Peyer's patch (tissue), 4 donors: Measurements from ENCODE around the gene SFXN1. TPM values are rescaled to one million over a fixed set of nuclear protein-coding genes. Genes with fewer than 3 reads are reported as not detected.

Experiments
- DNase-seq, 3 donors: peaks; one replicate each; pipeline ENCODE4 v3.0.0-alpha.2; 2017 to 2019
- H3K27ac ChIP-seq, 4 donors: fragments of 200-600 bp; sonication (generic); one replicate each; pipeline ENCODE4 v1.5.1; 2016 to 2019
- H3K27me3 ChIP-seq, 2 donors: fragments of 200-600 bp; sonication (generic); one replicate each; pipeline ENCODE4 v1.5.1; 2019
- H3K36me3 ChIP-seq, 3 donors: fragments of 200-600 bp; sonication (generic); one replicate each; pipeline ENCODE4 v1.5.1; 2016 to 2019
- H3K4me1 ChIP-seq, 4 donors: fragments of 200-600 bp; sonication (generic); one replicate each; pipeline ENCODE4 v1.5.1; 2016 to 2019
- H3K4me3 ChIP-seq, 4 donors: fragments of 200-600 bp; sonication (generic); 1 replicate in 3 of 4; 2 replicates in 1 of 4; pipeline ENCODE4 v1.5.1; 2016 to 2019; ENCODE audit warnings: mild to moderate bottlenecking in 1 of 4
- H3K9me3 ChIP-seq, 4 donors: fragments of 200-600 bp; sonication (generic); one replicate each; pipeline ENCODE4 v1.5.1; 2016 to 2019; ENCODE audit warnings: mild to moderate bottlenecking in 1 of 4
- CTCF ChIP-seq, 6 experiments: fragments of 450-650 bp in 4 of 6; fragments of 200-600 bp in 2 of 6; sonication (generic) in 1 of 6; IDR thresholded peaks; one replicate each; pipeline ENCODE4 v1.5.1; 2017 to 2019; ENCODE audit warnings: antibody characterized with exemption in 6 of 6, mild to moderate bottlenecking in 3 of 6, moderate library complexity in 1 of 6
- POLR2A ChIP-seq, 2 donors: fragments of 450-650 bp; IDR thresholded peaks; one replicate each; pipeline ENCODE4 v1.5.1; 2017; ENCODE audit warnings: antibody characterized with exemption in 2 of 2, mild to moderate bottlenecking in 2 of 2, moderate library complexity in 2 of 2
- total RNA-seq, 4 donors: library from RNA; depleted of rRNA; stranded (reverse); fragments of >200 nt; gene quantifications; one replicate each; pipeline ENCODE4 v1.1.0, GENCODE V29; 2016

Gene SFXN1
- total RNA-seq, 4 donors from 2014 or later = 38.0 to 85.8 (median 63.5) TPM

- H3K9me3 ChIP-seq = no peaks in the 10 kb centered on the region
- H3K27me3 ChIP-seq = no peaks in the 10 kb centered on the region
- no peak for TF ChIP-seq POLR2A (IDR thresholded peaks at IDR 0.05)
- peak; percentile 35 to 72 (median 62) for TF ChIP-seq CTCF (IDR thresholded peaks at IDR 0.05)
- no peak overlapping the region for H3K27ac ChIP-seq
- H3K36me3 ChIP-seq = no peaks in the 10 kb centered on the region
- no peak overlapping the region for H3K4me3 ChIP-seq
- H3K4me1 ChIP-seq = no peaks in the 10 kb centered on the region
- peak in 2 of 3 donors; percentile 57 to 75 for DNase-seq
Observed at GRCh38 chr5:175464074-175464941, 14.1 kb upstream of the SFXN1 start.

DNA sequence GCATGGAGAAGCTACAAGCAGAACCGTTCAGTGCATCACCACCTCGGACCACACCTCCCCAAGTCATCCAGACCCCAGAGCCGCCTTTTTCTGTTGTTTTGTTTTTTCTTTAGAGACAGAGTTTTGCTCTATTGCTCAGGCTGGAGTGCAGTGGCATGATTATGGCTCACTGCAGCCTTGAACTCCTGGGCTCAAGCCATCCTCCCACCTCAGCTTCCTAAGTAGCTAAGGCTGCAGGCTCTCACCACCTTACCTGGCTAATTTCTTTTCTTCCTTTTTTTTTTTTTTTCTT is 13.5 kb upstream of the SFXN1 start:
- Histone ChIP-seq H3K4me3 (no peak overlapping the region), H3K27ac (no peak overlapping the region), H3K36me3 (no peaks in the 10 kb centered on the region), H3K27me3 (no peaks in the 10 kb centered on the region), H3K9me3 (no peaks in the 10 kb centered on the region), H3K4me1 (no peaks in the 10 kb centered on the region)
- TF ChIP-seq POLR2A (IDR thresholded peaks at IDR 0.05) (no peak), CTCF (IDR thresholded peaks at IDR 0.05) (no peak)
- DNase-seq = no peak

GRCh38 chr5:175465282-175465681 is 13.1 kb upstream of the SFXN1 start:
- no peaks in the 10 kb centered on the region for H3K27me3 ChIP-seq
- H3K4me3 ChIP-seq = no peak overlapping the region
- no peaks in the 10 kb centered on the region for H3K9me3 ChIP-seq
- DNase-seq = no peak
- no peak for TF ChIP-seq POLR2A (IDR thresholded peaks at IDR 0.05)
- TF ChIP-seq CTCF (IDR thresholded peaks at IDR 0.05) = no peak
- no peaks in the 10 kb centered on the region for H3K36me3 ChIP-seq
- H3K27ac ChIP-seq = no peak overlapping the region
- no peaks in the 10 kb centered on the region for H3K4me1 ChIP-seq

DNA sequence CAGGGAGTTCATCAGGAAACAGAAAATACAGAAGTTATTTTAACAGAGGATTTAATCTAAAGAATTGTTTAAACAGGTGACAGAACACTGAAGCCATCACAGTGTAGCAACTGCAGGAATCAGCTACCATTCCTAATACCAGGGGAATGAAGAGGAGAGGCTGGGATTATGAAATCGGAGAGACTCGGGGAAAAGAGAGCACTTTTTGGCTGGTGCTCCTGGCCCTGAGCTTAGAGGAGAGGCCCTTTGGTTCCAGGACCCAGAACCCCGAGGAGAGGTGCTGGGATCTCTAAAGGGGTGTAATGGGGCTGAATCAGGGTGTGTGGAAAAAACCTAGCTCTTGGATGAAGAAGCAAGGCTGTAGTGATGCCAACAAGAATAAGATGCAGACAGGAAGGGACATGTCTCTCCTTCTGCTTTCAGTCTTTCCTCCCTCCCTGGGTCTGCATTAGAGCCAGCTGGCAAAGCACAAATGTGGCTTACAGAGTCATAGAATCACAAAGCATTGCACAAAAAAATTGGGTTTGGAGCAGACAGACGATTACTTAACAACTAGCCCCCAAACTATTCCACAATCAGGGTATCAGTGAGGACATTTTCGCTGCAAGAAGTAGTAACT is 11.6 kb upstream of the SFXN1 start:
- Histone ChIP-seq H3K27me3 (no peaks in the 10 kb centered on the region), H3K4me3 (no peak overlapping the region), H3K36me3 (no peaks in the 10 kb centered on the region), H3K4me1 (no peaks in the 10 kb centered on the region), H3K9me3 (no peaks in the 10 kb centered on the region), H3K27ac (no peak overlapping the region)
- TF ChIP-seq POLR2A (IDR thresholded peaks at IDR 0.05) = no peak
- no peak for TF ChIP-seq CTCF (IDR thresholded peaks at IDR 0.05)
- no peak for DNase-seq

- no peak for TF ChIP-seq CTCF (IDR thresholded peaks at IDR 0.05)
- TF ChIP-seq POLR2A (IDR thresholded peaks at IDR 0.05) = no peak
- H3K9me3 ChIP-seq = no peaks in the 10 kb centered on the region
- no peak overlapping the region for H3K4me3 ChIP-seq
- H3K27me3 ChIP-seq = no peaks in the 10 kb centered on the region
- no peak for DNase-seq
- no peak overlapping the region for H3K27ac ChIP-seq
- H3K36me3 ChIP-seq = no peaks in the 10 kb centered on the region
- no peaks in the 10 kb centered on the region for H3K4me1 ChIP-seq
Observed at GRCh38 chr5:175467983-175468690, 10.2 kb upstream of the SFXN1 start.
